IMR-90 (cell line): Measurements from ENCODE around the gene HDAC8. TPM values are rescaled to one million over a fixed set of nuclear protein-coding genes. Genes with fewer than 3 reads are reported as not detected.
A peak's percentile ranks its signal among the peaks of the same experiment; 100 is the strongest.

Experiments
- ATAC-seq: fragments of 200-7000 bp; cut with Tn5 transposase; 2 replicates; pipeline ENCODE4 v1.9.1; 2020; ENCODE audit warnings: low read depth, mild to moderate bottlenecking, moderate library complexity
- BruUV-seq: library from RNA; stranded (reverse); fragments of 400-500 nt; replicated peaks from 2 replicates; lab custom pipeline; 2021; lab: Mats Ljungman, UMichigan
- CTCF ChIA-PET: fragments of 300-600 bp; formaldehyde crosslinking; extraction: SDS; loops from one replicate; lab custom pipeline; 2021; ENCODE audit warnings: antibody characterized with exemption; lab: Yijun Ruan, JAX
- POLR2A ChIA-PET: fragments of 300-600 bp; sonication (Branson Sonifier 250); formaldehyde crosslinking; loops from one replicate; lab custom pipeline; 2022; ENCODE audit warnings: antibody characterized with exemption; ENCODE audit not compliant: unreplicated experiment; lab: Charles Lee
- DNase-seq: peaks from one replicate; pipeline ENCODE4 v3.0.0; 2013
- H2AFZ ChIP-seq: replicated peaks from 2 replicates; pipeline ENCODE3; 2013; ENCODE audit warnings: low read length, mild to moderate bottlenecking; ENCODE audit not compliant: poor library complexity
- H2AK5ac ChIP-seq: 2 replicates; pipeline ENCODE4 v1.6.1; 2013; ENCODE audit warnings: low read depth, low read length, inconsistent platforms
- H2AK9ac ChIP-seq: replicated peaks from 2 replicates; pipeline ENCODE3; 2013; ENCODE audit warnings: mild to moderate bottlenecking, low read depth, low read length, moderate library complexity; ENCODE audit not compliant: poor library complexity
- H2BK120ac ChIP-seq: 2 replicates; pipeline ENCODE4 v1.6.1; 2013; ENCODE audit warnings: low read depth, low read length, inconsistent platforms
- H2BK15ac ChIP-seq: 3 replicates; pipeline ENCODE4 v1.6.1; 2013; ENCODE audit warnings: low read depth, low read length, inconsistent platforms
- H2BK20ac ChIP-seq: 2 replicates; pipeline ENCODE4 v1.6.1; 2013; ENCODE audit warnings: low read depth, mild to moderate bottlenecking, inconsistent platforms, low read length, moderate library complexity
- H2BK5ac ChIP-seq: 2 replicates; pipeline ENCODE4 v1.6.1; 2013; ENCODE audit warnings: mild to moderate bottlenecking, low read depth, low read length, inconsistent platforms; ENCODE audit not compliant: poor library complexity, severe bottlenecking
- H3K14ac ChIP-seq: replicated peaks from 2 replicates; pipeline ENCODE4 v1.6.1; 2013; ENCODE audit warnings: low read depth, low read length, inconsistent platforms
- H3K18ac ChIP-seq: 2 replicates; pipeline ENCODE4 v1.6.1; 2013; ENCODE audit warnings: low read depth, low read length, control low read depth
- H3K23ac ChIP-seq: 2 replicates; pipeline ENCODE4 v1.6.1; 2013; ENCODE audit warnings: low read depth, low read length, inconsistent platforms
- H3K27ac ChIP-seq: 2 replicates; pipeline ENCODE4 v1.5.1; 2013; ENCODE audit warnings: mild to moderate bottlenecking, control low read depth, low read length; ENCODE audit not compliant: insufficient read depth
- H3K27me3 ChIP-seq: 2 replicates; pipeline ENCODE4 v1.6.1; 2013; ENCODE audit warnings: low read length; ENCODE audit not compliant: control insufficient read depth, insufficient read depth
- H3K36me3 ChIP-seq: 2 replicates; pipeline ENCODE4 v1.6.1; 2013; ENCODE audit warnings: low read length, mixed read lengths; ENCODE audit not compliant: control insufficient read depth, insufficient read depth
- H3K4ac ChIP-seq: 2 replicates; pipeline ENCODE4 v1.6.1; 2013; ENCODE audit warnings: low read depth, low read length, inconsistent platforms
- H3K4me1 ChIP-seq: 2 replicates; pipeline ENCODE4 v1.6.1; 2013; ENCODE audit warnings: low read length, mixed read lengths; ENCODE audit not compliant: control insufficient read depth, insufficient read depth
- H3K4me2 ChIP-seq: 2 replicates; pipeline ENCODE4 v1.6.1; 2013; ENCODE audit warnings: low read depth, mild to moderate bottlenecking, control low read depth, low read length, moderate library complexity
- H3K4me3 ChIP-seq: 2 replicates; pipeline ENCODE4 v1.5.1; 2013; ENCODE audit warnings: low read depth, mild to moderate bottlenecking, control low read depth, low read length, moderate library complexity; ENCODE audit not compliant: insufficient read depth
- H3K56ac ChIP-seq: 2 replicates; pipeline ENCODE4 v1.6.1; 2013; ENCODE audit warnings: low read length, inconsistent platforms; ENCODE audit not compliant: insufficient read depth; ENCODE audit errors: extremely low read depth
- H3K79me1 ChIP-seq, 2 experiments: 2 replicates each; pipeline ENCODE4 v1.6.1; 2013; ENCODE audit warnings: low read length in 2 of 2, inconsistent platforms in 1 of 2, low read depth in 1 of 2
- H3K9ac ChIP-seq: 2 replicates; pipeline ENCODE4 v1.6.1; 2013; ENCODE audit warnings: low read depth, low read length, control low read depth
- H3K9me1 ChIP-seq: 2 replicates; pipeline ENCODE4 v1.6.1; 2013; ENCODE audit warnings: low read length, inconsistent platforms; ENCODE audit not compliant: insufficient read depth
- H3K9me3 ChIP-seq: 2 replicates; pipeline ENCODE4 v1.6.1; 2013; ENCODE audit warnings: low read length; ENCODE audit not compliant: control insufficient read depth, insufficient read depth
- H4K20me1 ChIP-seq: 2 replicates; pipeline ENCODE4 v1.6.1; 2013; ENCODE audit warnings: low read length, inconsistent platforms; ENCODE audit not compliant: insufficient read depth
- H4K5ac ChIP-seq: 2 replicates; pipeline ENCODE4 v1.6.1; 2013; ENCODE audit warnings: mild to moderate bottlenecking, low read depth, low read length, control low read depth
- H4K8ac ChIP-seq, 2 experiments: 2 replicates each; pipeline ENCODE4 v1.6.1; 2013; ENCODE audit warnings: low read depth in 2 of 2, low read length in 2 of 2, control low read depth in 1 of 2, inconsistent platforms in 1 of 2
- H4K91ac ChIP-seq: 2 replicates; pipeline ENCODE4 v1.6.1; 2013; ENCODE audit warnings: low read depth, low read length, inconsistent platforms; ENCODE audit not compliant: insufficient read depth
- MAFK ChIP-seq: IDR thresholded peaks from 2 replicates; pipeline ENCODE4 v1.6.1; 2012; ENCODE audit warnings: low read depth, low read length, improper control_type of control experiment
- RCOR1 ChIP-seq: IDR thresholded peaks from 2 replicates; pipeline ENCODE4 v1.6.1; 2012; ENCODE audit warnings: mild to moderate bottlenecking, low read length, improper control_type of control experiment; ENCODE audit not compliant: insufficient replicate concordance
- WGBS, 2 experiments: methylation state at CpG; one replicate each; pipeline versions ENCODE4 v1.1.5 to v1.1.7; 2013; ENCODE audit warnings: missing lambda C conversion rate in 2 of 2; ENCODE audit not compliant: insufficient read length in 1 of 2; ENCODE audit errors: extremely low coverage in 2 of 2; 5-methylcytosine and 5-hydroxymethylcytosine counted together
- dilution Hi-C: fragments of 300-500 bp; cut with HindIII; formaldehyde crosslinking; loops from one replicate; pipeline ENCODE4 v1.14.3; 2018; ENCODE audit warnings: low sequenced_read_pairs; ENCODE audit not compliant: unreplicated experiment
- in situ Hi-C: fragments of 300-500 bp; cut with MboI; formaldehyde crosslinking; loops from 3 replicates; pipeline ENCODE4 v1.14.3; 2019; ENCODE audit warnings: low sequenced_read_pairs, inconsistent platforms, mixed read lengths
- intact Hi-C: fragments of 100-400 bp; cut with micrococcal nuclease; formaldehyde crosslinking; loops from 2 replicates; pipeline ENCODE4 v1.10.0; 2022
- polyA plus RNA-seq, 3 experiments: library from polyadenylated mRNA; depleted of rRNA; stranded (reverse); fragments of >200 nt; gene quantifications; 2 replicates each; pipeline ENCODE4 v1.2.3, GENCODE V29; 2012; ENCODE audit warnings: low replicate concordance in 1 of 3
- total RNA-seq: library from RNA; depleted of rRNA; stranded (reverse); fragments of >200 nt; gene quantifications from 2 replicates; pipeline ENCODE4 v1.2.3, GENCODE V29; 2012

Gene HDAC8
- total and polyA plus RNA-seq, 2 of the 4 experiments (the other 2 are of a cell fraction): 16.1 to 28.5 TPM

DNA sequence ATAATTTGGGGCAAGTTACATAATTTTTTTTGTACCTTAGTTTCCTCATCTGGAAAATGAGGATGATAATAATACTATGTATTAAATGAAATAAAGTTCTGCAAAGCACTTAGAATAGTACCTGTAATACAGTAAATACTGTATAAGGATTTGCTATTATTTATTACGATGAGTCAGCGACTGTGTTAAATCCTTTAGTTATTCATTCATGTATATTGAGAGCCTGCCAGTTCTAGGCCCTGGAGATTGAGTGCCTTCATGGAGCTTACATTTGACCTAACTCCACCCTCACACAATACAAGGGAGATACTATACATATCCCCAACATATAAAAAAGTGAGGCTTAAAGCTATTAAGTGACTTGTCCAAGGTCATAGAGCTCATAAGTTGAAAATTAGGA, 199.9 kb downstream of the HDAC8 start:
- POLR2A ChIA-PET: no interaction called here

More for the DNA sequence above, 199.9 kb downstream of the HDAC8 start:
- Histone ChIP-seq H2BK5ac (no peak overlapping the region), H2AK9ac (no peak overlapping the region), H3K9ac (no peak overlapping the region), H2AK5ac (no peak overlapping the region), H3K79me1 (no peaks in the 10 kb centered on the region), H3K4me3 (no peak overlapping the region), H3K27ac (no peak overlapping the region), H3K14ac (no peak overlapping the region), H3K27me3 (peaks cover 15% of the 10 kb centered on the region), H2BK20ac (no peak overlapping the region), H3K18ac (no peak overlapping the region), H3K23ac (no peak overlapping the region), H3K56ac (no peak overlapping the region), H4K8ac (no peak overlapping the region), H4K5ac (no peak overlapping the region), H2BK15ac (no peak overlapping the region), H3K4me2 (no peak overlapping the region), H2BK120ac (no peak overlapping the region), H3K4me1 (no peaks in the 10 kb centered on the region), H3K36me3 (no peaks in the 10 kb centered on the region), H4K20me1 (no peaks in the 10 kb centered on the region), H2AFZ (no peak overlapping the region), H3K9me1 (no peaks in the 10 kb centered on the region; the same call in 1 of the 2 replicates), H3K4ac (no peak overlapping the region), H4K91ac (no peak overlapping the region), H3K9me3 (no peaks in the 10 kb centered on the region)
- CTCF ChIA-PET: no interaction called here
- intact Hi-C loops: no loop called here
- no peak for DNase-seq
- TF ChIP-seq RCOR1 (no peak), MAFK (peak; percentile 82)
- dilution Hi-C loops: no loop called here
- no CpG with 5 or more reads among the region's 2 CpGs for WGBS, 2 experiments
- BruUV-seq: no TSS peak
- no peak for ATAC-seq
- in situ Hi-C loops: no loop called here
